ENCODE measurements around the gene GUCD1.
"Not testable (repeated sequence)": the region's sequence is repeated elsewhere in the genome, so short reads cannot be mapped to it uniquely, and the experiment has no call there.

The GUCD1 gene
- long read RNA-seq, donor 1, transcript GUCD1-206 (6 exons, 3,613 nt): major isoform, 5 of 7 reads
- long read RNA-seq, donor 1, partial matches to known transcripts: 0 of 7 reads
- long read RNA-seq, donor 1, other reads (novel, unspliced or antisense): 0 of 7 reads
- long read RNA-seq, donor 2, transcript GUCD1-206 (6 exons, 3,613 nt): major isoform, 6 of 17 reads
- long read RNA-seq, donor 2, partial matches to known transcripts: 7 of 17 reads
- long read RNA-seq, donor 2, other reads (novel, unspliced or antisense): 0 of 17 reads
- long read RNA-seq, donor 3, partial matches to known transcripts: 61 of 167 reads
- long read RNA-seq, donor 3, other reads (novel, unspliced or antisense): 102 of 167 reads
- long read RNA-seq, donor 4, transcript GUCD1-206 (6 exons, 3,613 nt): major isoform, 6 of 20 reads
- long read RNA-seq, donor 4, partial matches to known transcripts: 8 of 20 reads
- long read RNA-seq, donor 4, other reads (novel, unspliced or antisense): 0 of 20 reads
- long read RNA-seq, donor 5, transcript GUCD1-206 (6 exons, 3,613 nt): major isoform, 6 of 10 reads
- long read RNA-seq, donor 5, partial matches to known transcripts: 0 of 10 reads
- long read RNA-seq, donor 5, other reads (novel, unspliced or antisense): 0 of 10 reads
- long read RNA-seq, donor 6, transcript GUCD1-212 (2 exons, 510 nt): minor isoform, 5 of 21 reads
- long read RNA-seq, donor 6, transcript GUCD1-206 (6 exons, 3,613 nt): major isoform, 8 of 21 reads
- long read RNA-seq, donor 6, partial matches to known transcripts: 7 of 21 reads
- long read RNA-seq, donor 6, other reads (novel, unspliced or antisense): 0 of 21 reads
- long read RNA-seq, donor 7, transcript GUCD1-212 (2 exons, 510 nt): major isoform, 5 of 80 reads
- long read RNA-seq, donor 7, partial matches to known transcripts: 69 of 80 reads
- long read RNA-seq, donor 7, other reads (novel, unspliced or antisense): 0 of 80 reads
- long read RNA-seq, donor 8, transcript GUCD1-206 (6 exons, 3,613 nt): minor isoform, 6 of 255 reads
- long read RNA-seq, donor 8, transcript GUCD1-212 (2 exons, 510 nt): major isoform, 7 of 255 reads
- long read RNA-seq, donor 8, partial matches to known transcripts: 241 of 255 reads
- long read RNA-seq, donor 8, other reads (novel, unspliced or antisense): 0 of 255 reads

- peak; percentile 94 for DNase-seq
These were observed at the start of gene GUCD1 for GRCh38 chr22:24554313-24555164. Gene GUCD1 (minus strand): TSS chr22:24555138. CDS start chr22:24554991, 147 bp downstream.

DNA sequence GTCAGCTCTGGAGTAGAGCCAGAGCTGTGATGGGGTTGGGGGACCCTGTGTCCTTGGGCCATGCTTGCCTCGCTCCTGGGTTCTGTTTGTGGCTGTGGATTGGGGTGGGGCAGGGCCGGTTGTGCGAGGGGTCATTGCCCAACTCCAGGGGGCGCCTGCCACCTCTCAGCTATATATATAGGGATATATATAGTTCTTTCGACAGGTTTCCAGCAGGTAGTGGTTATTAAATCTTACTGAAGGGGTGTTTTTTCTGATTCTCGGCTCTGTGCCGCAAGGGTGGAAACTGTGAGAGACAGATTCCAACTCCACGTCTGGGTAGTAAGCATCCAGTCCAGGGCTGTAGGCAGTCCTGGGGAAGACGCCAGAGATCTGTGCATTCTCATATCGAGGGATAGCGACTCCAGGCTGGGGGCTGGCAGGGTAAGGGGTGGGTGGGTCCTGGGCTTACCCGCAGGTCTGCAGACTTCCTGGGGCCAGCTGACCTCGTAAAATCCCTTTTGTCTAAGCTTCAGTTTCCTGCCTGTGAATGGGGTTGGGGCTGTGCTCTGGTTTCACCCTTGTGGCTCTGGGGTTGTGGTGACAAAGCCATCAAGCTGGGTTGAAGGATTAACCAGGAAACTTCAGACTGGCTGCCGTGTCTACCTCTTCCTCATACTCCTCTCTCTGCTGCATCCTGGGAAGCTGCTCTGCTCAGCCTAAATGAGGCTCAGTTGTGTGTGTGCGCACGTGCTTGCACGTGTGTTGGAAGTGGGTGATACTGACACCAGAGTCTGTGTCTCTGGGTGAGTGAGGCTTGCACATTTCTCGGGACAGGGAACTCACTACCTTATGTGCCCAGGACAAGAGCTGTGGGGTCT lies 49.1 kb upstream of the GUCD1 start:
- not testable (repeated sequence) for DNase-seq

GRCh38 chr22:24602847-24603769 lies 48.2 kb upstream of the GUCD1 start, which contains the start of gene GGT1:
Gene GGT1 (plus strand): TSS chr22:24603193. CDS start chr22:24611082, 7,889 bp downstream.
- not testable (repeated sequence) for DNase-seq

GRCh38 chr22:24602105-24602749 lies 47.3 kb upstream of the GUCD1 start:
- DNase-seq: not testable (repeated sequence)

GRCh38 chr22:24601217-24602104 lies 46.5 kb upstream of the GUCD1 start:
- DNase-seq: no peak

- not testable (repeated sequence) for DNase-seq
These were observed 45.2 kb upstream of the GUCD1 start for GRCh38 chr22:24599958-24600715.

- DNase-seq: no peak
These were observed 44.6 kb upstream of the GUCD1 start for GRCh38 chr22:24599514-24599913.

- DNase-seq: not testable (repeated sequence)
These were observed 42.1 kb upstream of the GUCD1 start for GRCh38 chr22:24597076-24597475.

- DNase-seq: no peak
These were observed 40.9 kb upstream of the GUCD1 start for GRCh38 chr22:24595863-24596262.

DNA sequence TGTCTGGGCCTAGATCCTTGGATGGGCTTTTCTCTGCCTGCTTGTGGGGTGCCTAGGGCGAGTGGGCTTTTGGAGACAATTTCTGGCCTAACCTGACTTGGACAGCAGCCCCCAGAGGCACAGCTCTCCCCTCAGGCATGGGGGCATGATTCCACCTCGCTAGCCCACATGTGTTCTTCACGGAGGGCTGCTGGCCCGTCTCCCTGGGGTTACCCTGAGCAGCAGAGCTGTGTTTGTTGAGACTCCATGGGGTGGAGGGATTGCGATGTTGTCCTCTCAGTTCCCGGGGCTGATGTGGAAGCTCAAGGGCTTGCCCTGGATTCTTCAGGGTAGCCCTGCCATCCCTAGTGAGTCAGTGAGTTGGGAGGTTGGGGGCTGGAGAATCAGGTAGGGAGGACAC lies 40.3 kb upstream of the GUCD1 start:
- DNase-seq: no peak

- DNase-seq: no peak
These were observed 39.7 kb upstream of the GUCD1 start for GRCh38 chr22:24594569-24595120.

DNA sequence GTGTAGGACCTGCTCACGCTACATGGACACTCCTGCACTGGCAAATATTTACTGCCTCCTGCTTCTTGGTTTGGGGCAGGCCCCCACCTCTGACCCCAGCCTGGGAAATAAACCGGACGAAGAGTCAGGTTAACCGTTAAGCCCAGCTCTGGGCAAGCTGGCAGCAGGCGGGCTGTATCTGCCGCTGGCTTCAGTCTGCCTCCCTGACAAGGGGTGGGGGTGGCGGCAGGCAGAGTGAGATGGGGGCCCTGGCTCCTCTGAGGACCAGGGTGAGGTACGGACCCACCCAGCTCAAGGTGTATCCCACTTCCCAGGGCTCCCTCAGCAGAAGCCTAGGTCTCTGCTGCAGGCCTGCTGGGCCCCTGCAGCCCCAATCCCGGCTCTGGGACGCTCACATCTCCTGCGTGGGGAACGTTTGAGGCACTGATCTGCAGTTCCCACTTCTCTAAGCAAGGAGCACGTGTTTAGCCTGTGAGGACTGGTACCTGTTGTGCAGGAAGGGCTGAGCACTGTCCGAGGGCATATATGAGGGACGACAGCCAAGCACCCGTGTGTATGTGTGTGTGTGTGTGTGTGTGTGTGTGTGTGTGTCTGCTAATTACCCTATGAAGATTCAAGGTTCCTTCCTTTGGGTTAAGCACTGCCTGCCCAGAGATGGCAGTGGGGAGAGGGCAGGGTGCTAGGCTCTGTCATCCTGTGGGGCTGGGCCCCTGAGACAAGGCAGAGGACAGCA lies 39.1 kb upstream of the GUCD1 start:
- peak; percentile 59 for DNase-seq

DNA sequence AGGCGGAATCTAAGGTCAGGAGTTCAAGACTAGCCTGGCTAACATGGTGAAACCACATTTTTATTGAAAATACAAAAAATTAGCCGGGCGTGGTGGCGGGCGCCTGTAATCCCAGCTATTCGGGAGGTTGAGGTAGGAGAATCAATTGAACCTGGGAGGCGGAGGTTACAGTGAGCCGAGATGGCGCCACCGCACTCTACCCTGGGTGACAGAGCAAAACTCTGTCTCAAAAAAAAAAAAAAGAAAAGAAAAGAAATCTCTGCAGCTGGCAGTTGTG lies 38.6 kb upstream of the GUCD1 start:
- DNase-seq: not testable (repeated sequence)

DNA sequence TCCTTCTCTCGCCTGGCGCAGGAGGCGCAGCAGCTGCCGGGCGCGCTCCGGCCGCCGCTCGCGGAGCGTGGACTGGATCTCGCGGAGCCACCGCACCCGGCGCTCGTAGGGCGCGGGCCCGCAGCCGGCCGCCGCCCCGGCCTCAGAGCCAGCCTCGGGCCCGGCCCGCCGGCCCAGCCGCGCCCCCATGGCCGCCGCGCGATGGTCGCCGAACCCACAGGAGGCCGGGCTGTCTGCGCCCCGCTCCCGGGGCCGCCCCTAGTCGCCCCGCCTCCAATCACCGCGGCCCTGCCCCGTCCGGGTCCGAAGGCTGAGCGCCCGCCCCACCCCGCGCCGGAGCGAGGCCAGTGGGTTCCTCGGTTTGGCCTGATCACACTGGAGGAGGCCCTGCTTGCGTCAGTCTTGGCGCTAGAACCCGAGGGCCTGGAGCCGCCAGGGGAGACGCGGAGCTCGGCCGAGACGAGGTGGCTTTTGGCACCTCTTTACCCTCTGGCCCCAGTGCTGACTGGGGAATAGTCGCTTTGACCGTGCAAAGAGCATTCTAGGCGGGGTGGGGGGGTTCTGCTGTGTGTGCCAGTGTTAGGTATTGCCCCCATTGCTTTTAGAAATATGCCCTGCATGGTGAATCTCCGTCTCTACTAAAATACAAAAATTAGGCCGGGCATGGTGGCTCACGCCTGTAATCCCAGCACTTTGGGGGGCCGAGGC lies 38.1 kb upstream of the GUCD1 start, which contains the start of gene LRRC75B:
TSS of gene LRRC75B (minus strand) at position 223 of the 708 bp plus-strand sequence. CDS start at position 189, 34 bp downstream.
- peak; percentile 77 for DNase-seq
